ENCODE measurements around the gene ARID5A. TPM values are rescaled to one million over a fixed set of nuclear protein-coding genes. Genes with fewer than 3 reads are reported as not detected.
A peak's percentile ranks its signal among the peaks of the same experiment; 100 is the strongest.

ARID5A gene
- total and polyA plus RNA-seq, 2 of the 13 experiments (the other 11 are each of a cell fraction or from before 2014, with no cell fraction given), result 6.0 to 9.5 TPM

DNA sequence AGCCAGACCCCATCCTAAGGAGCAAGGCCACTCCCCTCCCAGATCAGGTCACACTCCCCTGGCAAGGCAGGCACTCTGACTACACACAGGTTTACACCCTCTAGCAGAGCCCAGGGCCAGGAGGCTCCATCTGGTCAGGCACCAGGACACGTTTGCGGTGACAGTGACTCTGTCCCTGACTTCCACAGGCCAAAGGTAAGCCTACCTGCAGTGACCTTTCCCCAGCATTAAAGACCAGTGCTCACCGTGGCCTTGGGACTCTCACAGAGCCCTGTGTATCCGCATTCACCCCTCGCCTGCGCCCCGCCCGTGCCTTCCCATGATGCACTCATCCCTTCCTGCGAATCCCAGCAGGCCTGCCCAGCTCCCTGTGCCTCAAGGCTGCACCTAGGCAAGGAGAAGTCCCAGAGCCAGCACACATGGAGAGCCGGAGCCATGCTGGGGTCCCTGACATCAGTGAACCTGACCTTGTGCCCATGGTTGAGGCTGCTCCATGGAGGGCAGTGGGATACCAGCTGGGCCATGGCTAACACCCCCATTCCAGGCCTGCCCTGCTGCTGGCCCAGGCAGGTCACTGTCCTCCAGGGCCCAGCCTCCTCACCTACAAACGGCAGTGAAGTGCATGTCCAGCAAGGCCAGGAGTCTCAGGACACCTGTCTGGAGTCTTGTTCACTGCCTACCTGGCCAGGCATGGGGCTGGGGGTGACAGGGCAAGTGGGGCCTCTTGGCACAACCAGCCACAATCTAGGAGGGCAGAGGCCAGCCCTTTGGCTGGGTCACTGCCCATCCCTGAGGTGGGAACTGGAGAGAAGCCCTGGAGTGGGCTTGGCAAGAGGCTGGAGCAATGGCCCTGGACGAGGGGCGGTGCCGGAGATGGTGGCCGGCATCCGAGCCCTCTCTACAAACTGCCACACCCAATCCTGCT, 34.4 kb upstream of the ARID5A start (continued):
- TF ChIP-seq, protein P1, sequence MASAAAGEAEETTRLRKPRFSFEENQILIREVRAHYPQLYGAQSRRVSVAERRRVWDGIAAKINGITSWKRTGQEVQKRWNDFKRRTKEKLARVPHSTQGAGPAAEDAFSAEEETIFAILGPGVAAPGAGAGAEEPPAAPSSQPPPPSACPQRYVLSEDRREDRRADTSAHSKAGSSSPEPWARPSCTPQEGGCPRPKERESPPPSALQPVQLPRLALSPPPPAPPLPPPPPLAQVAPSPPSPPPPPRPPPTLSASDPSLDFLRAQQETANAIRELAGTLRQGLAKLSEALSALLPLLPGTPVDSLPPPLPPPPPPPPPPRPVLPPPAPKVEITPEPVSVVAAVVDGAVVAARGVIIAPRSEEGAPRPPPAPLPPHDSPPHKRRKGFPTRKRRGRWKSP (CRISPR knock-in tag; IDR thresholded peaks at IDR 0.05), result no peak
- no peak for TF ChIP-seq IRX3 (CRISPR knock-in tag; IDR thresholded peaks at IDR 0.05; ENCODE audit: borderline replicate concordance, low read depth)
- TF ChIP-seq SUZ12 (IDR thresholded peaks at IDR 0.05; ENCODE audit: low read depth, low read length), result no peak
- no peak for TF ChIP-seq SRSF4 (IDR thresholded peaks at IDR 0.05; ENCODE audit: low read depth, low read length, poor library complexity, severe bottlenecking)
- TF ChIP-seq ELF4 (CRISPR knock-in tag; IDR thresholded peaks at IDR 0.05; ENCODE audit: borderline replicate concordance), result no peak
- no peak for TF ChIP-seq CBX1 (IDR thresholded peaks at IDR 0.05; ENCODE audit: low read depth)
- TF ChIP-seq, protein P2, sequence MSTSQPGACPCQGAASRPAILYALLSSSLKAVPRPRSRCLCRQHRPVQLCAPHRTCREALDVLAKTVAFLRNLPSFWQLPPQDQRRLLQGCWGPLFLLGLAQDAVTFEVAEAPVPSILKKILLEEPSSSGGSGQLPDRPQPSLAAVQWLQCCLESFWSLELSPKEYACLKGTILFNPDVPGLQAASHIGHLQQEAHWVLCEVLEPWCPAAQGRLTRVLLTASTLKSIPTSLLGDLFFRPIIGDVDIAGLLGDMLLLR (CRISPR knock-in tag; IDR thresholded peaks at IDR 0.05), result no peak; the same call in 1 of the 2 replicates
- TF ChIP-seq, protein P3, sequence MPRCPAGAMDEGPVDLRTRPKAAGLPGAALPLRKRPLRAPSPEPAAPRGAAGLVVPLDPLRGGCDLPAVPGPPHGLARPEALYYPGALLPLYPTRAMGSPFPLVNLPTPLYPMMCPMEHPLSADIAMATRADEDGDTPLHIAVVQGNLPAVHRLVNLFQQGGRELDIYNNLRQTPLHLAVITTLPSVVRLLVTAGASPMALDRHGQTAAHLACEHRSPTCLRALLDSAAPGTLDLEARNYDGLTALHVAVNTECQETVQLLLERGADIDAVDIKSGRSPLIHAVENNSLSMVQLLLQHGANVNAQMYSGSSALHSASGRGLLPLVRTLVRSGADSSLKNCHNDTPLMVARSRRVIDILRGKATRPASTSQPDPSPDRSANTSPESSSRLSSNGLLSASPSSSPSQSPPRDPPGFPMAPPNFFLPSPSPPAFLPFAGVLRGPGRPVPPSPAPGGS (CRISPR knock-in tag; IDR thresholded peaks at IDR 0.05), result no peak
- TF ChIP-seq, protein P4, sequence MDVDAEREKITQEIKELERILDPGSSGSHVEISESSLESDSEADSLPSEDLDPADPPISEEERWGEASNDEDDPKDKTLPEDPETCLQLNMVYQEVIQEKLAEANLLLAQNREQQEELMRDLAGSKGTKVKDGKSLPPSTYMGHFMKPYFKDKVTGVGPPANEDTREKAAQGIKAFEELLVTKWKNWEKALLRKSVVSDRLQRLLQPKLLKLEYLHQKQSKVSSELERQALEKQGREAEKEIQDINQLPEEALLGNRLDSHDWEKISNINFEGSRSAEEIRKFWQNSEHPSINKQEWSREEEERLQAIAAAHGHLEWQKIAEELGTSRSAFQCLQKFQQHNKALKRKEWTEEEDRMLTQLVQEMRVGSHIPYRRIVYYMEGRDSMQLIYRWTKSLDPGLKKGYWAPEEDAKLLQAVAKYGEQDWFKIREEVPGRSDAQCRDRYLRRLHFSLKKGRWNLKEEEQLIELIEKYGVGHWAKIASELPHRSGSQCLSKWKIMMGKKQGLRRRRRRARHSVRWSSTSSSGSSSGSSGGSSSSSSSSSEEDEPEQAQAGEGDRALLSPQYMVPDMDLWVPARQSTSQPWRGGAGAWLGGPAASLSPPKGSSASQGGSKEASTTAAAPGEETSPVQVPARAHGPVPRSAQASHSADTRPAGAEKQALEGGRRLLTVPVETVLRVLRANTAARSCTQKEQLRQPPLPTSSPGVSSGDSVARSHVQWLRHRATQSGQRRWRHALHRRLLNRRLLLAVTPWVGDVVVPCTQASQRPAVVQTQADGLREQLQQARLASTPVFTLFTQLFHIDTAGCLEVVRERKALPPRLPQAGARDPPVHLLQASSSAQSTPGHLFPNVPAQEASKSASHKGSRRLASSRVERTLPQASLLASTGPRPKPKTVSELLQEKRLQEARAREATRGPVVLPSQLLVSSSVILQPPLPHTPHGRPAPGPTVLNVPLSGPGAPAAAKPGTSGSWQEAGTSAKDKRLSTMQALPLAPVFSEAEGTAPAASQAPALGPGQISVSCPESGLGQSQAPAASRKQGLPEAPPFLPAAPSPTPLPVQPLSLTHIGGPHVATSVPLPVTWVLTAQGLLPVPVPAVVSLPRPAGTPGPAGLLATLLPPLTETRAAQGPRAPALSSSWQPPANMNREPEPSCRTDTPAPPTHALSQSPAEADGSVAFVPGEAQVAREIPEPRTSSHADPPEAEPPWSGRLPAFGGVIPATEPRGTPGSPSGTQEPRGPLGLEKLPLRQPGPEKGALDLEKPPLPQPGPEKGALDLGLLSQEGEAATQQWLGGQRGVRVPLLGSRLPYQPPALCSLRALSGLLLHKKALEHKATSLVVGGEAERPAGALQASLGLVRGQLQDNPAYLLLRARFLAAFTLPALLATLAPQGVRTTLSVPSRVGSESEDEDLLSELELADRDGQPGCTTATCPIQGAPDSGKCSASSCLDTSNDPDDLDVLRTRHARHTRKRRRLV (CRISPR knock-in tag; IDR thresholded peaks at IDR 0.05), result 0 out of 2 replicates have a peak, but pooled peaks have one; percentile 32
- TF ChIP-seq AGO1 (IDR thresholded peaks at IDR 0.05; ENCODE audit: low read depth, low read length, poor library complexity, severe bottlenecking), result no peak
- TF ChIP-seq RFX1 (IDR thresholded peaks at IDR 0.05), result no peak
- TF ChIP-seq, protein P5, sequence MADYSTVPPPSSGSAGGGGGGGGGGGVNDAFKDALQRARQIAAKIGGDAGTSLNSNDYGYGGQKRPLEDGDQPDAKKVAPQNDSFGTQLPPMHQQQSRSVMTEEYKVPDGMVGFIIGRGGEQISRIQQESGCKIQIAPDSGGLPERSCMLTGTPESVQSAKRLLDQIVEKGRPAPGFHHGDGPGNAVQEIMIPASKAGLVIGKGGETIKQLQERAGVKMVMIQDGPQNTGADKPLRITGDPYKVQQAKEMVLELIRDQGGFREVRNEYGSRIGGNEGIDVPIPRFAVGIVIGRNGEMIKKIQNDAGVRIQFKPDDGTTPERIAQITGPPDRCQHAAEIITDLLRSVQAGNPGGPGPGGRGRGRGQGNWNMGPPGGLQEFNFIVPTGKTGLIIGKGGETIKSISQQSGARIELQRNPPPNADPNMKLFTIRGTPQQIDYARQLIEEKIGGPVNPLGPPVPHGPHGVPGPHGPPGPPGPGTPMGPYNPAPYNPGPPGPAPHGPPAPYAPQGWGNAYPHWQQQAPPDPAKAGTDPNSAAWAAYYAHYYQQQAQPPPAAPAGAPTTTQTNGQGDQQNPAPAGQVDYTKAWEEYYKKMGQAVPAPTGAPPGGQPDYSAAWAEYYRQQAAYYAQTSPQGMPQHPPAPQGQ (CRISPR knock-in tag; IDR thresholded peaks at IDR 0.05; ENCODE audit: borderline replicate concordance), result 0 out of 2 replicates have a peak, but pooled peaks have one; percentile 74
